ENCODE data around the gene WASL.
"Not testable (repeated sequence)": the region's sequence is repeated elsewhere in the genome, so short reads cannot be mapped to it uniquely, and the experiment has no call there.

Gene WASL

GRCh38 chr7:123729218-123729578 is 19.6 kb downstream of the WASL start:
- peak; percentile 78 for FAIRE-seq

DNA sequence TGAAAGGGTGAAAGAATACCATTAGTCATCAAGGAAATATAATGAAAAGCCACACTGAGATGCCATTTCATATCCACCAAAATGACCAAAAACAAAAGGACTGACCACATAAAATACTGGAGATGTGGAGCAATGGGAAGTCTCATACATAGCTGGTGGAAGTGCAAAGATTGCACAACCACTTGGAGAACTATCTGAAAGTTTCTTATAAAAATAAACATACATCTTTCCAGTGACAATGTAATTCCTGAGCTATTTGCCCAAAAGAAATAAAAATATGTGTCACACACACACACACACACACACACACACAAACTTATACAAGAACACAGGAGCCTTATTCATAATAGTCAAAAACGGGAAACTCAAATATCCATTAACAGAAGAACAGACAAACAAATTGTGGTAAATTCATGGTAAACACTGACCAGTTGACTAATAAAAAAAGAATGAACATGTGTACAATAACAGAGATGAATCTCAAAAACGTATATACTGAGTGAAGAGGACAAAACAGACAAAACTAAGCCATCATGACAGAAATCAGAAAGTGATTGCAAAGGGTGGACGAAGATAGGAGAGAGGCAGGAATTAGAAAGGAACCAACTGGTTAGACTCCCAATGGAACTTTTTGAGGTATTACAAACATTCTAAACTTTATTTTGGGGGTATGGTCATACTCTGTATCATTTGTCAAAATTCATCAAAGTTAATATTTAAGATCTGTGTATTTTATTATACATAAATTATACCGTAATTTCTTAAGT is 21.5 kb downstream of the WASL start:
- FAIRE-seq = no peak

DNA sequence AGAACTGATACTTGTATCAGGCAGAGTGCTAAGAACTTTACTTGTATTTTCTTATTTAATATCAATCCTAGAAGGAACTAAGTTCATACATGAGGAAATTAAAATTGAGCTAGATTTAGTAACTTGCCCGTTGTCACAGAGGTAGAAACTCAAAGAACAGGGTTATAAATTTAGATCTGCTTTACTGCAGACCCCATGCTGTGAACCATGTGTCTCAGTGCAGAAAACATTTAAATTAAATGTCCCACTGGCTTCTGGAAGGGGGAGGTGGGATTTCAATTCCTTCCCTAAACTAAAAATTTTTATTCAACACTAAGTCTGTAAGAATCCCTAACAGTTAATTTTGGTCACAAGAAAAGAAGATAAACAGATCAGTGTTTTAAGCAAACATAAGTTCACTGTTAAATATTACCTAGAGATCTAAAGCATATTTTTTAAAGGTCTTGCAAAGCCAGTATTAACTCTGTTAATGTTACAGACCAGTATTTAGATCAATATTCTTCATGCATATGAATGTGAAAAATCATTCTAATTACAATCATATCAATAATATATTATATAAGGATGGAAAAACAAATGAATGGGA is 23.1 kb downstream of the WASL start:
- peak; percentile 30 for FAIRE-seq

- FAIRE-seq = no peak
These were observed 24.0 kb downstream of the WASL start for GRCh38 chr7:123724817-123725253.

- FAIRE-seq = no peak
These were observed 24.9 kb downstream of the WASL start for GRCh38 chr7:123723913-123724312.

GRCh38 chr7:123720527-123720926 is 28.3 kb downstream of the WASL start:
- FAIRE-seq = not testable (repeated sequence)

DNA sequence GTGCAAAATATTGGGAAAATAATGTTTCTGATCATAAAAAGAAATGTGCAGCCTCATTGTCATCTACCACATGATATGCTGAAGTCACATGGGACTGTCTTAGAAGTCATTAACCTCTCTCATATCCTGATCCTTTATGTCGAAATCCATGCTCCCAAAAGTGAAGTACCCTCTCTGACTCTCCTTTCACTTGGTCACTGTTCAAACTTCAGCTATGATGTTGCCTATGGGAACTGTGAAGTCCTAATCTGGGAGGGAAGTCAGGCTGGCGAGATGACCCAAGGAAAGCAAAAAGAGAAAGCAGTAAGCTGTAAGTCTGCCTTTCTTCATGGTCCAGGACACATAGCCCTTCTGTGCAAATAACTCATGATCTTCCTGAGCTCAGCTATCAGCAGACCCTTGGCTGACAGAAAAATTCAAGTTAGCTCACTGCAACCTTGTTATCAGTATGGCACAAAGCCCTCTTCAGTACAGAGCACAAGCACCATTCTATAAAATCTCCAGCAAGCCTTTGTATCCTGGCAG is 29.5 kb downstream of the WASL start:
- FAIRE-seq = no peak

DNA sequence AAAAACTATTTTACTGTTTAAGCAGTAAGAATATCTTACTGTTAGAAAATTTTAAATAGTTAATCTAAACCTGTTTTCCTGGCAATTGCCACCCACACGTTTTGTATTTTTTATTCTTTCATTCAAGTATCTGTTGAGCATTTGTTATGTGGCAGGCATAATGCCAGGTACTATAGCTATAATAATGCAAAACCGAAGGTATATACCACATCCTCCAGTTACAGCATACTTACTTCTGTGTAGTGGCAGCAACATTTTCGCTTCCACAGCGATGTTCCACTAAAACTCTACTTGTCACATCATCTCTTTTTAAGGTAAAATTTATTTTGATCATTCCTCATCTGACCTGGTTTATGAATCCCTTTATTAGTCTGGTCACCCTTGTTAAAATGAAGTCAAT is 30.0 kb downstream of the WASL start:
- FAIRE-seq = no peak

DNA sequence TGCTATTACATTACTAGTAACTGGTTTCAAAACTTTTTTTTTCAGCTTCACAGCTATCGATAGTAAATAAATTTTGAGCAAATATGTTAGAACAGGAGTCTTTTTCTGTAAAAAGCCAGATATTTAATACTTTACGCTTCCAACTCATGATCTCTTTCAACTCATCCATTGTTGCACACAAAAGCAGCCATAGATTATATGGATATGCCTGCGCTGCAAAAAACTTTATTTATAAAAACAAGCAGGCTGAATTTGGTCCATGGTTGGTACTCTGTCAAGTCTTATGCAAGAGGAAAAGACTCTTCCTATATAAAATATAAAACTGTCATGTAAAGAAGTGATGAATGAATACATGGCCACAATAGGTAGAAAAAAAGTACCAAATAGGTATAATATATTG is 31.1 kb downstream of the WASL start:
- FAIRE-seq = no peak

- no peak for FAIRE-seq
These were observed 31.9 kb downstream of the WASL start for GRCh38 chr7:123716877-123717276.

- FAIRE-seq = no peak
These were observed 33.0 kb downstream of the WASL start for GRCh38 chr7:123715799-123716198.

GRCh38 chr7:123715198-123715597 is 33.6 kb downstream of the WASL start:
- FAIRE-seq = no peak

- FAIRE-seq = no peak
These were observed 34.3 kb downstream of the WASL start for GRCh38 chr7:123714296-123715080.

GRCh38 chr7:123712619-123713018 is 36.2 kb downstream of the WASL start:
- no peak for FAIRE-seq

- peak; percentile 21 for FAIRE-seq
These were observed 36.9 kb downstream of the WASL start for GRCh38 chr7:123711832-123712293.

- no peak for FAIRE-seq
These were observed 38.1 kb downstream of the WASL start for GRCh38 chr7:123710683-123711082.

DNA sequence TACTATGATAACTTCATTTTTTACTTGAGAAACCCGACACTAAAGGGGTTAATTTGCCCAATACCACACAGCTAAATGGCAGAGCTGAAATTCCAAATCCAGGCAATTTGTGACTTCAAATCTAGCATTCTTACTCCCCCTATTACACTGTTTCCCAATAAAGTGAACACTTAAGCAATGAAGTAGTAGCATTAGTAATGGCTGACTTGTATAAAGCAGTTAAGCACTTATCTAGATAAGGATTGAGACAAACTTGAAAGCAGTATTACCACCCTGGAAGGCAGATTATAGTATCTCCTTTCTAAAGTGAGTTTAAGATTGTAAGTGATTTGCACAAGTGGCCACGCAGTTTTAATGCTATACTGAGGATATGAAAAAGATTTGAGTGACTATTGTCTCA is 39.3 kb downstream of the WASL start:
- no peak for FAIRE-seq

DNA sequence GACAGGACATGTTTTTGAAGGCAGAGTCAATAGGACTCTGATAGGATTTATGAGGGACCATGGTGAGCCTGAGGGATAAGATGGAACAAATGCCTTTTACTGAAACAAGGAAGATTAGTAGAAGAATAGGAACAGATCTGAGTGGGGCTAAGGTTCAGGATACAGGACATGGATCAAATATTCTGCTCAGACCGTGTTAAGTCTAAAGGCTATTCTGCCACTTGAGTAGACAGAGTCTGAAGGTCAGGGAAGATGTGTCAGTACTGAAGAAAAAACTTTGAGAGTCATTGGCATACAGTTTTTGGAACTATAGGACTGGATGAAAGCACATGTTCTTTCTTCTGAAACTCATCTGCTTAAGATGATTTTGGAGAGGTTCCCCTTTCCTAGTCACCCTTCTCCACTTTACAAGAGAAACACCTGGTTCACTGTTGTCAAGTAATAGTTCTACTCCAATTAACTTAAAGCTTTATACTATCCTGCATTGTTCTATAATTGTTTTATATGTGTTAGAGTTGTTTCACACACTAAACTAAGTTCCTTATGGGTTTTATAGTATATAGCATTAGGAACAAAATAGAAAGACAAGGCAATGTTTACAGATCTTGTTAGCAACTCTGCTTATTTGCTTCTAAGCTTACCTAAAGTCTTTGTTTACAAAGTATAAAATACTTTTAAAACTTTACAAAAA is 43.4 kb downstream of the WASL start:
- FAIRE-seq = no peak

DNA sequence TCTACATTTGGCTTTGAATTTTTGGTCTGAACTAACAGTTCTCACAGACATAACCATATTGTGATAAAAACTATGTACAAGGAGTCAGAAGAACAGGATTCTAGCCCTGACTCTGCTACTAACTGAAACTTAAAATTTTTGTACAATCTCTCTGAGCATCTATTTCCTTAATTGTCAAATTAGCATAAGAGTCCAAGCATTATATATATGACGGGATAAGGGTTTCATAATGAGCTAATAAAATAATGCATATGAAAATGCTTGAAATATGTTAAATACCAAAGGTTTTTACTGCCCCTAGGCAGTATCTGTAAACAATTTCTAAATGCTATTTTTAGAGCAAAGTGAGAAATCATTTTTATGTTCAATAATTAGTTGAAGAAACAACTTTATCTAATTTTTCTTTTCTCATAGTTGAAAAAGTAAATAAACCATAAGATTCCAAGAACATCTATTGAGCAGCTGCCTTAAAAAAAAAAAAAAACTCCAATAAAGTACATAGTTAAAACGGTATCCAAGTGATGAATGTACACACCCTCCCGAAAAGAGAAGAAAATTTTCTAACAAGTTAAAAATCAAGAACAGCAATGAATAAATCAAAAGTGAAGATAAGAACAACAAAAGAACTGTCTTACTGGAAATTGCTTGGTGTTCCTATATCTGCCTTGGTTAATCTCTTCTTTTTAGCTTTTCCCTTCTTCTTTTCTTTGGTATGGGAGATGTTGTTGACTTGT is 52.7 kb downstream of the WASL start:
- FAIRE-seq = no peak

DNA sequence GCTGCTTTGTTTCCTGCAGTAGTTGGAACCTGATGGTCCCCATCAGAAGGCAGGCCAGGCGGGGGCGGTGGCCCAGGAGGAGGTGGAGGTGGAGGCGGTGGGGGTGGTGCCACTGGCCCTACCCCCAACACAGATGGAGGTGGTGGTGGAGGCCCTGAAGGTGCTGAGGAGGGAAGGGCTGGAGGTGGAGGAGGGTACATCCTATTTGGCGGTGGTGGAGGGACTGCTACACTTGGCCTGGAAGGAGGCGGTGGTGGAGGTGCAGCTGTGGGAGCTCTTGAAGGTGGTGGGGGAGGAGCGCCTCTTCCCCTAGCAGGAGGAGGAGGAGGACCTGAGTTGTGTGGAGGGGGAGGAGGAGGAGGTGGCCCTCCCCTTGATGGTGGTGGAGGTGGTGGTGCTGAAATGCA is 56.3 kb downstream of the WASL start:
- no peak for FAIRE-seq

DNA sequence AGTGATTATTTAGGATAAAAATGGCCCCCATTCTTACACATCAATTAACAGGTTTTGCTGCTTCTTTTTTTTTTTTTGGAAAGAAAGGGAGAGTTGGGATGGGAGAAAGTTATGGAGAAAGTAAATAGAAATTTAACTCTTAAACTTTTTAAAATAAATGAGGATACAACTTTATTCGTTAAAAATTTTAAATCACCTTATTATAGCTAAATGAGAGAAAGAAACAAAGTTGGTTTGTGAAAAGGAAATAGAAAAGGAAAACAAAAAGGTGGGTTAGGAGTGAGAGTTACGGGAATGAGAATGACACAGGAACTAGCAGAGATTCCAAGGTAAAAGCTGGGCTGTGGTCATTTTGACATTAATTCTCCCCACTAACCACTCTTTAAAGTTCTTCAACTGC is 58.3 kb downstream of the WASL start:
- no peak for FAIRE-seq

DNA sequence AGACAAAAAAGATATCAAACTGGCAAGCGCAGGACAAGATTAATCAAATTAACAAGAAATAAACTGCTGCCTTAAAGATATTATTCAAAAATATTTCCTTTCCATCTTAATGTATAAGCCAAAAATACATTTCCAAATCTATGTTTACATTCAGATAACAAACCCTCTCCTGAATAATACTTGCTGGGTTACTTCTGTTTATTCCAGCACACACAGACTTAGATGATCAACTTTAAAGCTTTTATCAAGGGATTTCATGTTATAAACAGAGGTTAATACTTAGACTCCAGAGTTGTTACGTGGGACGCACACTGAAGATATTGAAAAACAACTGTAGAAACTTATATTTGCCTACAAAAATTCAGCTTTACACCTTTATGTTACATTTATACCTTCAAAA is 59.6 kb downstream of the WASL start:
- peak; percentile 91 for FAIRE-seq
